NCI-H1105 (cell line): Measurements from ENCODE around the gene CXXC1.
"Not testable (repeated sequence)": the region's sequence is repeated elsewhere in the genome, so short reads cannot be mapped to it uniquely, and the experiment has no call there.

ENCODE experiments used
- DNase-seq: peaks from one replicate; lab custom pipeline; 2025; lab: John Stamatoyannopoulos, UW

The CXXC1 gene

GRCh38 chr18:50287441-50288347 lies at the start of gene CXXC1:
Gene CXXC1, minus strand, starts transcription at chr18:50287692. Its CDS starts 103 bp downstream, at chr18:50287589.
- DNase-seq: peak; percentile 100

- no peak for DNase-seq
Observed at GRCh38 chr18:50334546-50335152, 47.2 kb upstream of the CXXC1 start.

GRCh38 chr18:50331691-50332090 lies 44.2 kb upstream of the CXXC1 start:
- no peak for DNase-seq

- no peak for DNase-seq
Observed at GRCh38 chr18:50330176-50330575, 42.7 kb upstream of the CXXC1 start.

GRCh38 chr18:50327983-50328382 lies 40.5 kb upstream of the CXXC1 start:
- DNase-seq: no peak

- DNase-seq: no peak
Observed at GRCh38 chr18:50320719-50321118, 33.2 kb upstream of the CXXC1 start.

- DNase-seq: no peak
Observed at GRCh38 chr18:50315100-50315871, 27.8 kb upstream of the CXXC1 start.

- DNase-seq: no peak
Observed at GRCh38 chr18:50313873-50314460, 26.5 kb upstream of the CXXC1 start.

GRCh38 chr18:50313031-50313607 lies 25.6 kb upstream of the CXXC1 start:
- DNase-seq: no peak

GRCh38 chr18:50312296-50313030 lies 25.0 kb upstream of the CXXC1 start:
- no peak for DNase-seq

- no peak for DNase-seq
Observed at GRCh38 chr18:50311650-50312049, 24.2 kb upstream of the CXXC1 start.

- no peak for DNase-seq
Observed at GRCh38 chr18:50310080-50310479, 22.6 kb upstream of the CXXC1 start.

- not testable (repeated sequence) for DNase-seq
Observed at GRCh38 chr18:50308851-50309250, 21.4 kb upstream of the CXXC1 start.

- peak; percentile 94 for DNase-seq
Observed at GRCh38 chr18:50307738-50308470, 20.4 kb upstream of the CXXC1 start.

- DNase-seq: no peak
Observed at GRCh38 chr18:50307400-50307737, 19.9 kb upstream of the CXXC1 start.

GRCh38 chr18:50306944-50307343 lies 19.5 kb upstream of the CXXC1 start:
- DNase-seq: no peak

GRCh38 chr18:50301074-50301473 lies 13.6 kb upstream of the CXXC1 start:
- DNase-seq: no peak

GRCh38 chr18:50299626-50300388 lies 12.3 kb upstream of the CXXC1 start:
- no peak for DNase-seq

- DNase-seq: no peak
Observed at GRCh38 chr18:50298443-50299284, 11.2 kb upstream of the CXXC1 start.
